HUDEP-2 (cell line): Measurements from ENCODE around the gene PFKL.
"Not testable (repeated sequence)": the region's sequence is repeated elsewhere in the genome, so short reads cannot be mapped to it uniquely, and the experiment has no call there.

Experiments
- DNase-seq, 76 experiments: peaks; one replicate each; lab custom pipeline; 2025; ENCODE audit not compliant: unreplicated experiment in 76 of 76; lab: John Stamatoyannopoulos, UW

PFKL gene

DNA sequence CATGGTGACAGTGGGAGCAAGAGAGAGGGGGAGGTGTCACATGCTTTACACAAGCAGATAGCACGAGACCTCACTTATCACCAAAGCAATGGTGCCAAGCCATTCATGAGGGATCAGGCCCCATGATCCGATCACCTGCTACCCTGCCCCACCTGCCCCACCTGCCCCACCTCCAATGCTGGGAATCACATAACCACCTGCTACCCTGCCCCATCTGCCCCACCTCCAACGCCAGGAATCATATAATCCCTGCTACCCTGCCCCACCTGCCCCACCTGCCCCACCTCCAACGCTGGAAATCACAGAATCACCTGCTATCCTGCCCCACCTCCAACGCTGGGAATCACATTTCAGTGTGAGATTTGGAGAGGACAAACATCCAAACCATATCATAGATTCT is 24.8 kb upstream of the PFKL start:
- DNase-seq: no peak

- DNase-seq: no peak
These were observed 20.2 kb upstream of the PFKL start for GRCh38 chr21:44279354-44280260.

- no peak for DNase-seq
These were observed 18.1 kb upstream of the PFKL start for GRCh38 chr21:44281801-44282200.

- DNase-seq: no peak
These were observed 17.5 kb upstream of the PFKL start for GRCh38 chr21:44282370-44282769.

GRCh38 chr21:44283211-44283785 is 16.6 kb upstream of the PFKL start:
- not testable (repeated sequence) for DNase-seq

DNA sequence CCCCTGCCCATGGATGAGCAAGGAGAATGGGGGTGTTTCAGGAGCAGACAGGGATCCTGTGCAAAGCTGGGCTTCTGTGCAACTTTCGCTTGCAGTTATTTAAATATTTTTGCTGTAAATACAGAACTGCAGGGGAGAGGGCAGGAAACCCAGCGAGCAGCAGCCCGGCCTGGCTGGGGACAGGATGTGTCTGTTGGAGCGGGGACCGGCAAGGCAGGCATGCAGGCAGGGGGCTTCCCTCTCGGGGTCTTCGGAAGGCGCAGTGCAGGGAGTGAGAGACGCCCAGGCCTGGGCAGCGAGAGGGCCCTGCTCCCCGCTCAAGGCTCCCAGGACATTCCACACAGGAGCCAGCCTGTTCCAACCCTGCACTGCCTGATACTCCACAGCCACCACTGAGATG is 15.9 kb upstream of the PFKL start:
- DNase-seq: no peak

GRCh38 chr21:44285138-44285992 is 14.5 kb upstream of the PFKL start, which contains the start of gene AIRE:
Gene AIRE, plus strand, starts transcription at chr21:44285876. Its CDS starts 131 bp downstream, at chr21:44286007.
- DNase-seq: no peak

GRCh38 chr21:44286086-44286715 is 13.7 kb upstream of the PFKL start:
- DNase-seq: no peak

DNA sequence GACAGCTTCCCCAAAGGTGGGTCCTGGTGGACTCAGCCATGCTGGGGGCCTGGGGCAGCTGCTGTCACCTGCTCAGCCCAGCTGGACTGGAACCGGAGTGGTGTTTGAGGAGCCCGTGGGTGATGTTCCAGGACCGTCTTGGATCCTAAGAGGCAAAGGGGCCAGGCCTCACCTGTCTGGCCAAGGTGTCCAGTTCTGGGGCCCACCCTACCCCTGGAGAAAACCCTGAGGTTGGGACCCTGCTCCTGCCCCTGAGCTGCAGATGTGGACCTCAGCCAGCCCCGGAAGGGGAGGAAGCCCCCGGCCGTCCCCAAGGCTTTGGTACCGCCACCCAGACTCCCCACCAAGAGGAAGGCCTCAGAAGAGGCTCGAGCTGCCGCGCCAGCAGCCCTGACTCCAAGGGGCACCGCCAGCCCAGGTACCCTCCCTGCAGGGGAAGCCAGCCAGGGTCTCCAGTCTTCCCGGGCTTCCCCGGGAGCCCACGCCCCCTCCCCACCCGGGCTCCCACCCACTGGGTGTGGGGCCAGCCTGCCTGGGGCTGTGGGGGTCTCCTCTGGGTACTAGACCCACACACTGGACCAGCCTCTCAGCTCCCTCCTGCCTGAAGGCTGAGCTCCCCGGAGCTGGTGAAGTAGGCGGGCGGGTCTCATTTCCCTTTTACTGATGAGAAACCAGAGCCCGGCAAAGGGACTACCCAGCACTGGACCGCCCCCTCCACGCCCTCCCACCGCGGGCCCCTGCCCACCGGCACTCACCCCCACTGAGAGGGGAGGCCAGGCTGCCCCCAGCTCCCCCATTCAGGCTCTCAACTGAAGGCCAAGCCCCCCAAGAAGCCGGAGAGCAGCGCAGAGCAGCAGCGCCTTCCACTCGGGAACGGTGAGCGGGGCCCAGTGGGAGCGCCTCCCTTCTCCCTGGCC is 12.9 kb upstream of the PFKL start:
- DNase-seq: no peak

DNA sequence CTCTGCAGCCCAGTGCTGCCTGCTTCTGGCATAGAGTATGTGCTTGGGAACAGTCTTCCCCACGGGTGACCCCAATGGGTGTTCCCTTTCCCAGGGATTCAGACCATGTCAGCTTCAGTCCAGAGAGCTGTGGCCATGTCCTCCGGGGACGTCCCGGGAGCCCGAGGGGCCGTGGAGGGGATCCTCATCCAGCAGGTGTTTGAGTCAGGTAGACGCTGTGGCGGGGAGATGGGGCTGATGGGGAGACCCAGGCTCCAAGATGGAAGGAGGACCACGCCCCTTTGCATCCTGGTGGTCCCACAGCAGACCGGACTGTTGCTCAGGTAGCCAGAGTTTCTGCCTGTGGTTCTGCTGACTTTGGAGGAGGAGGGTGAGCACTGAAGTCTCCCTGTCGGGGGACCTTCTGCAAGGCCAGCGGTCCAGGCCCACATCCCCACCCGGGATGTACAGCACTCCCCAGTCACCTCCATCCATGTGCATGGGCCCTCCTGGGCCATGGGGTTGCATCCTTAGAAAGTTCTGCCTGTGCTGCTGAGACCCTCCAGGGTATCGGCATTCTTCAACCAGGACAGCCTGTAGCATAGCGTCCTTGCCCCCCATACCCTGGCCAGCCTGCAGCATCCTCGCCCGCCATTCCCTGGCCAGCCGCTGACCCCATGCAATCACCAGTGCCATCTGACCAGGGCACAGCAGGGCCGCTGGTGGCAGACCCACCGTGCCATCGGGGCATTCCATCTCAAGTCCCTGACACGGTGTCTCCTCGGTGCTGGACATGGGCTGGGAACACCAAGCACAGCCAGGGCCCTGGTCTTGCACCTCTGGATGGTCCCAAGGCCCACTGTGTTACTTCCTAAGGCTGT is 11.4 kb upstream of the PFKL start:
- DNase-seq: no peak

- no peak for DNase-seq
These were observed 10.4 kb upstream of the PFKL start for GRCh38 chr21:44289381-44290010.

DNA sequence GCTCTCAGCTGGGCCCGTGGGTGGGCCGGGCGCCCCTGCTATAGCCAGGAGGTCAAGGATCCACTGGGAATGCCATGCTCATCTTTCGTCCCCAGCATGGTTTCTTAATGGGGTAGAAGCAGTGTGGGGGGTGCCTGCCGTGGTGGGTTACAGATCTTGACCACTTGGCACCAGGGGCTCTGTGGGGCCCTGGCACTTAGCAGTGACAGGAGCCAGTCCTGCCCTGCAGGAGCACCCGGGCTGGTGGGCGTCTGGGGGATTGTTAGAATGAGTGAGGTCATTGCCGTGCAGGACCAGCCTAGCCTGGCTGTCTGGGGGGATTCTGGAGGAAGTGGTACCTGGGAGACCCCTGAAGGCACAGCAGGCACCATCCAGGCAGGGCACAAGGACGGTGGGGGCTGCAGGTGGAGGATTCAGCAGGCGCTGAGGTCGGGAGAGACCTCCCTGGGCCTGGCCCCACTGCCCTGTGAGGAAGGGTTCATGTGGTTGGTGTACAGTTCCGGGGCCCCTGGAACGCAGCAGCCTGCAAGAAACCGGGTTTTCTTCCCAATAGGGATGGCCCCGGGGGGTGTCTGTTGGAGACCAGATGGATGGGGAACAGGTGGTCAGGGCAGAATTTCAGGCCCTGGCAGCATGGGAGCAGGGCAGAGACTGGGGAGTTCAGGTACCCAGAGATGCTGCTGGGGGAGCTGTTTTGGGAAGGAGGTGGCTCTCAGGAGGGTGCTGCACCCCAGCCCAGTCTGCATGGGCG is 9.4 kb upstream of the PFKL start:
- no peak for DNase-seq

- DNase-seq: no peak
These were observed 8.5 kb upstream of the PFKL start for GRCh38 chr21:44291078-44291935.

DNA sequence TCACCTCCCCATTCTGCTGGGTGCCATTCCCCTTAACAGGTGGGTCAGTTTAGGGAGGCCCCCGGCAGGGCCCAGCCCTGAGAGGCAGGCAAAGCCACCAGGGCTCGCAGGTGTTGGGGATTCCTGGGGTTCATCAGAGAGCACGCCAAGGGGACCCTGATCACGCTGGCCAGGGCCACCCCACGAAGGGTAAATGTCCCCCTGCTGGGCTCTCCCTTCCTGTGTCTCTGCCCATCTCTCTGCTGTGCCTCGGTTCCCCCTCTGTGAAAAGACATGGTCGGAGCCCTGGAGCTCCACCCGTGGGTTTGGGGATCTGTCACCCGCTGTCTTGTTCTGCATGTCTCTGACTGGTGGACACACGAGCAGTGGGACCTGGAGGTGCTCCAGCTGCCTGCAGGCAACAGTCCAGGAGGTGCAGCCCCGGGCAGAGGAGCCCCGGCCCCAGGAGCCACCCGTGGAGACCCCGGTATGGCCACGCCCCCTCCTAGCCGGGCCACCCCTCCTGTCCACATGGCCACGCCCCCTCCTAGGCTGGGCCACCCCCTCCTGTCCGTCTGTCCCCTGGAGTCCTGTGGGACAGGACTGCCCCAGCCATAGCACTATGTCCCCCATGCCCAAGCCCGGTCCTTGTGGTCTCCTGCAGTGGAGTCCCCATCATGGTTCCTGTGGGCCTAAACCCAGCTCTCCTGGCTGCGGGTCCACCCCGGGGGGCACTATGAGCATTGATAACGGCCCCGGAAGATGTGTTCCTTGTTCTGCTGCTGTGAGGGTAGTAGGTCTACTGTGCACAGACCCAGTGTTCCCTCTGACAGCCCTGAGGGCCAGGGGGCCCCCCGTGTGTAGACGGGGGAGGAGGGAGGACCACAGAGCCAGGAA is 7.7 kb upstream of the PFKL start:
- DNase-seq: peak in 1 of 76 experiments; percentile 19

DNA sequence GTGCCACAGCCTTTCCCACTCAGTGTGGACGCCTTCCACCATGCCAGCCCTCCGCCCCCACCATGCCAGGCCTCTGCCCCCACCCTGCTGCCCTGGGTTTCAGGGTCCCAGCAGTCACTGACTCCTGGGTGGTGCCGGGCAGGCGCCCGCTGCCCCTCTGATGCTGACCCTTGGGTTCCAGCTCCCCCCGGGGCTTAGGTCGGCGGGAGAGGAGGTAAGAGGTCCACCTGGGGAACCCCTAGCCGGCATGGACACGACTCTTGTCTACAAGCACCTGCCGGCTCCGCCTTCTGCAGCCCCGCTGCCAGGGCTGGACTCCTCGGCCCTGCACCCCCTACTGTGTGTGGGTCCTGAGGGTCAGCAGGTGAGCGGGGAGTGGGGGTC is 7.0 kb upstream of the PFKL start:
- DNase-seq: no peak
